HepG2 (cell line): ENCODE results near the gene COA3. TPM values are rescaled to one million over a fixed set of nuclear protein-coding genes. Genes with fewer than 3 reads are reported as not detected.

Experiments
- ADNP ChIP-seq: sonication (generic); formaldehyde crosslinking; IDR thresholded peaks from 2 replicates; pipeline ENCODE4 v1.4.0; 2020; ENCODE audit warnings: missing genetic modification reagents
- CCAR2 ChIP-seq: fragments of 200-400 bp; formaldehyde crosslinking; optimal IDR thresholded peaks from 2 replicates; pipeline ENCODE3; 2018; ENCODE audit warnings: low read depth, mild to moderate bottlenecking, low read length, moderate library complexity
- EEA1 ChIP-seq: sonication (generic); formaldehyde crosslinking; IDR thresholded peaks from 2 replicates; pipeline ENCODE4 v1.5.1; 2020; ENCODE audit warnings: mild to moderate bottlenecking, missing genetic modification reagents, borderline replicate concordance
- GLI4 ChIP-seq: sonication (generic); formaldehyde crosslinking; IDR thresholded peaks from 2 replicates; pipeline ENCODE4 v1.5.1; 2020; ENCODE audit warnings: missing genetic modification reagents, mild to moderate bottlenecking, moderate library complexity, borderline replicate concordance
- MTA1 ChIP-seq: sonication (generic); formaldehyde crosslinking; IDR thresholded peaks from 2 replicates; pipeline ENCODE4 v1.4.0; 2020; ENCODE audit warnings: missing genetic modification reagents, mild to moderate bottlenecking, borderline replicate concordance
- PAWR ChIP-seq: sonication (generic); formaldehyde crosslinking; IDR thresholded peaks from 2 replicates; pipeline ENCODE4 v1.4.0; 2020; ENCODE audit warnings: missing genetic modification reagents, mild to moderate bottlenecking, borderline replicate concordance
- RELA ChIP-seq: sonication (generic); formaldehyde crosslinking; IDR thresholded peaks from 2 replicates; pipeline ENCODE4 v1.4.0; 2020; ENCODE audit warnings: missing genetic modification reagents
- RXRB ChIP-seq: IDR thresholded peaks from 2 replicates; pipeline ENCODE4 v1.6.1; 2016; ENCODE audit warnings: borderline replicate concordance, missing genetic modification reagents, missing compliant biosample characterization
- SKI ChIP-seq: fragments of 450-650 bp; IDR thresholded peaks from one replicate; pipeline ENCODE4 v1.6.1; 2018; ENCODE audit warnings: mild to moderate bottlenecking; ENCODE audit not compliant: partially characterized antibody
- SRF ChIP-seq: IDR thresholded peaks from 2 replicates; pipeline ENCODE4 v1.6.1; 2011; ENCODE audit warnings: mild to moderate bottlenecking, low read depth, low read length, moderate library complexity
- STAT5B ChIP-seq: sonication (generic); formaldehyde crosslinking; IDR thresholded peaks from 2 replicates; pipeline ENCODE4 v1.4.0; 2020; ENCODE audit warnings: missing genetic modification reagents
- SUZ12 ChIP-seq: fragments of 150-350 bp; IDR thresholded peaks from 2 replicates; pipeline ENCODE4 v1.6.1; 2014; ENCODE audit warnings: low read depth, low read length
- ZFX ChIP-seq: sonication (generic); formaldehyde crosslinking; IDR thresholded peaks from 2 replicates; pipeline ENCODE4 v1.4.0; 2020; ENCODE audit warnings: mild to moderate bottlenecking, low read depth, missing genetic modification reagents, moderate library complexity
- ZNF367 ChIP-seq: sonication (generic); formaldehyde crosslinking; IDR thresholded peaks from 2 replicates; pipeline ENCODE4 v1.4.0; 2020; ENCODE audit warnings: missing genetic modification reagents, borderline replicate concordance
- ZNF441 ChIP-seq: sonication (generic); formaldehyde crosslinking; IDR thresholded peaks from 2 replicates; pipeline ENCODE4 v1.7.0; 2021; ENCODE audit warnings: missing genetic modification reagents, borderline replicate concordance
- ZNF446 ChIP-seq: sonication (generic); formaldehyde crosslinking; IDR thresholded peaks from 2 replicates; pipeline ENCODE4 v1.5.0; 2020; ENCODE audit warnings: mild to moderate bottlenecking, missing genetic modification reagents
- ZNF563 ChIP-seq: sonication (generic); formaldehyde crosslinking; IDR thresholded peaks from 2 replicates; pipeline ENCODE4 v1.8.0; 2022; ENCODE audit warnings: mild to moderate bottlenecking, moderate library complexity, missing genetic modification reagents
- ZNF567 ChIP-seq: sonication (generic); formaldehyde crosslinking; IDR thresholded peaks from 2 replicates; pipeline ENCODE4 v1.8.1; 2023; ENCODE audit warnings: mild to moderate bottlenecking, missing genetic modification reagents, borderline replicate concordance
- ZNF644 ChIP-seq: IDR thresholded peaks from 2 replicates; pipeline ENCODE4 v1.6.1; 2016; ENCODE audit warnings: low read depth
- ZNF713 ChIP-seq: sonication (generic); formaldehyde crosslinking; IDR thresholded peaks from 2 replicates; pipeline ENCODE4 v1.4.0; 2020; ENCODE audit warnings: mild to moderate bottlenecking, missing genetic modification reagents
- ZNF816 ChIP-seq: sonication (generic); formaldehyde crosslinking; IDR thresholded peaks from 2 replicates; pipeline ENCODE4 v1.8.0; 2022; ENCODE audit warnings: missing genetic modification reagents, mild to moderate bottlenecking, borderline replicate concordance
- ZSCAN31 ChIP-seq: sonication (generic); formaldehyde crosslinking; IDR thresholded peaks from 2 replicates; pipeline ENCODE4 v1.5.0; 2020; ENCODE audit warnings: low read depth, mild to moderate bottlenecking, missing genetic modification reagents
- polyA plus RNA-seq, 8 experiments: library from polyadenylated mRNA; depleted of rRNA in 3 of 8; stranded (reverse) in 7 of 8; unstranded in 1 of 8; fragments of >200 nt; fragmentation: Illumina TruSeq in 4 of 8; extraction: Trizol in 4 of 8; gene quantifications; 2 replicates each; pipeline versions ENCODE4 v1.2.1 to v1.2.3, GENCODE V29; 2011 to 2016; ENCODE audit warnings: low read depth in 4 of 8, missing spikeins in 1 of 8, mixed read lengths in 1 of 8; ENCODE audit not compliant: insufficient read depth in 1 of 8
- total RNA-seq, 5 experiments: library from RNA; depleted of rRNA; stranded (reverse); fragments of >200 nt; fragmentation: Illumina TruSeq; extraction: Trizol; gene quantifications; 2 replicates each; pipeline ENCODE4 v1.2.3, GENCODE V29; 2016; ENCODE audit warnings: low read depth in 1 of 5
- TF ChIP-seq, protein P1 (sequence below): sonication (generic); formaldehyde crosslinking; IDR thresholded peaks from 2 replicates; pipeline ENCODE4 v1.8.0; 2023; ENCODE audit warnings: mild to moderate bottlenecking, missing genetic modification reagents
- TF ChIP-seq, protein P2 (sequence below): sonication (generic); formaldehyde crosslinking; conservative IDR thresholded peaks from 2 replicates; pipeline ENCODE4 v1.8.0; 2022; ENCODE audit warnings: low read depth, missing genetic modification reagents
- TF ChIP-seq, protein P3 (sequence below): sonication (generic); formaldehyde crosslinking; IDR thresholded peaks from 2 replicates; pipeline ENCODE4 v1.8.0; 2022; ENCODE audit warnings: missing genetic modification reagents, low read depth, mild to moderate bottlenecking, borderline replicate concordance

Gene COA3
- total and polyA plus RNA-seq, 2 of the 13 experiments (the other 11 are each of a cell fraction or from before 2014, with no cell fraction given), result 133 to 202 TPM

DNA sequence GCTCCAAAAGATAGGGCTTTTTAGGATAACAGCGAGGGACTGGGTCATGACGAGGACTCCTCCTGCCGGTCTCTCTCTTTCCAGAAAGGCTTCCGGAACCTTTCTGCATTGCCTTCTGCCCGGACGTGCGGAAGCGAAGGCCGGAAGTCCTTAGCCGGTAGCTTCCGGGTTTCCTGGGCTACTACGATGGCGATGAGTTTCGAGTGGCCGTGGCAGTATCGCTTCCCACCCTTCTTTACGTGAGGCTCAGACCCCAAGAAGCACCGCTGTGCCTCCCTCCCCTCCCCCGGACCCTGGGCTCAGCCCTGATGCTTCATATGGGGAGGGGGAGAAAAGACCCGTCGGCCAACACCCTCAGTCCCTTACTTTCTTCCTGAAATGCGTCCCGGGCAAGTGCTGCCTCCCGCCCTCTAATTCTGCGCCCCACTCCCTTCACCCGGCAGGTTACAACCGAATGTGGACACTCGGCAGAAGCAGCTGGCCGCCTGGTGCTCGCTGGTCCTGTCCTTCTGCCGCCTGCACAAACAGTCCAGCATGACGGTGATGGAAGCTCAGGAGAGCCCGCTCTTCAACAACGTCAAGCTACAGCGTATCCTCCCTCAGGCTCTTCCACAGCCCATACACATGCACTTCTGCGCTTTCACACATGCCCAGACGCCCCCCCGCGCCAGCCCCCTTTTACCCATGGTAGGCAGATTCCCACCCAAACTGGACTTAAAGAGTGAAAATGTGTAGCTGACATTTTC is 25.0 kb downstream of the COA3 start, which contains the start of gene VPS25 (continued):
- TF ChIP-seq, protein P1, sequence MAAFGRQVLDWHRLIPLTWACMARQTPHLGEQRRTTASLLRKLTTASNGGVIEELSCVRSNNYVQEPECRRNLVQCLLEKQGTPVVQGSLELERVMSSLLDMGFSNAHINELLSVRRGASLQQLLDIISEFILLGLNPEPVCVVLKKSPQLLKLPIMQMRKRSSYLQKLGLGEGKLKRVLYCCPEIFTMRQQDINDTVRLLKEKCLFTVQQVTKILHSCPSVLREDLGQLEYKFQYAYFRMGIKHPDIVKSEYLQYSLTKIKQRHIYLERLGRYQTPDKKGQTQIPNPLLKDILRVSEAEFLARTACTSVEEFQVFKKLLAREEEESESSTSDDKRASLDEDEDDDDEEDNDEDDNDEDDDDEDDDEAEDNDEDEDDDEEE, result no peak
- TF ChIP-seq, protein P2, sequence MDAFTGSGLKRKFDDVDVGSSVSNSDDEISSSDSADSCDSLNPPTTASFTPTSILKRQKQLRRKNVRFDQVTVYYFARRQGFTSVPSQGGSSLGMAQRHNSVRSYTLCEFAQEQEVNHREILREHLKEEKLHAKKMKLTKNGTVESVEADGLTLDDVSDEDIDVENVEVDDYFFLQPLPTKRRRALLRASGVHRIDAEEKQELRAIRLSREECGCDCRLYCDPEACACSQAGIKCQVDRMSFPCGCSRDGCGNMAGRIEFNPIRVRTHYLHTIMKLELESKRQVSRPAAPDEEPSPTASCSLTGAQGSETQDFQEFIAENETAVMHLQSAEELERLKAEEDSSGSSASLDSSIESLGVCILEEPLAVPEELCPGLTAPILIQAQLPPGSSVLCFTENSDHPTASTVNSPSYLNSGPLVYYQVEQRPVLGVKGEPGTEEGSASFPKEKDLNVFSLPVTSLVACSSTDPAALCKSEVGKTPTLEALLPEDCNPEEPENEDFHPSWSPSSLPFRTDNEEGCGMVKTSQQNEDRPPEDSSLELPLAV (CRISPR knock-in tag), result no peak
- TF ChIP-seq RXRB (CRISPR knock-in tag) (peak; percentile 90), ZNF446 (CRISPR knock-in tag) (no peak), ZNF644 (CRISPR knock-in tag) (no peak), MTA1 (CRISPR knock-in tag) (peak; percentile 40; the same call in 1 of the 2 replicates), SRF (peak; percentile 88), PAWR (CRISPR knock-in tag) (no peak), ZNF567 (no peak; the same call in 1 of the 2 replicates), ADNP (CRISPR knock-in tag) (no peak), GLI4 (CRISPR knock-in tag) (0 out of 2 replicates have a peak, but pooled peaks have one; percentile 52), ZNF367 (CRISPR knock-in tag) (0 out of 2 replicates have a peak, but pooled peaks have one; percentile 75), ZFX (CRISPR knock-in tag) (peak; percentile 69), ZNF816 (CRISPR knock-in tag) (no peak), ZNF563 (peak; percentile 83; the same call in 1 of the 2 replicates), SUZ12 (no peak), STAT5B (CRISPR knock-in tag) (no peak), ZSCAN31 (CRISPR knock-in tag) (peak; percentile 81; the same call in 1 of the 2 replicates), EEA1 (peak; percentile 85; the same call in 1 of the 2 replicates), CCAR2 (peak; percentile 94), SKI (no peak), RELA (CRISPR knock-in tag) (0 out of 2 replicates have a peak, but pooled peaks have one; percentile 80), ZNF441 (CRISPR knock-in tag) (no peak), ZNF713 (CRISPR knock-in tag) (peak; percentile 91)
- TF ChIP-seq, protein P3, sequence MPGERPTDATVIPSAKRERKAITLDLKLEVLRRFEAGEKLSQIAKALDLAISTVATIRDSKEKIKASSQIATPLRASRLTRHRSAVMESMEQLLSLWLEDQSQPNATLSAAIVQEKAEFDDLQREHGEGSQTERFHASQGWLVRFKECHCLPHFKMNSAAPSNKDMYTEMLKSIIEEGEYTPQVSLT, result no peak
